Measurements from ENCODE around the gene TTC12. TPM values are rescaled to one million over a fixed set of nuclear protein-coding genes. Genes with fewer than 3 reads are reported as not detected.

Gene TTC12
- total RNA-seq, 1 experiment from 2014 or later: 19.4 TPM

- ChIA-PET POLR2A (no interaction called here), CTCF (interaction anchor here (0.8 kb wide), 1 partner anchor 690 kb away, joined by 3 read pairs; no protein-coding TSS in a partner anchor)
- H3K4me3 ChIP-seq (ENCODE audit: low read depth, low read length): no peak overlapping the region
- Mint-ChIP-seq H3K4me1 (ENCODE audit: low read depth, unreplicated experiment) (no peaks in the 10 kb centered on the region), H3K9me3 (ENCODE audit: unreplicated experiment) (no peaks in the 10 kb centered on the region), H3K27me3 (ENCODE audit: insufficient read depth, unreplicated experiment) (peaks cover 6% of the 10 kb centered on the region), H3K36me3 (ENCODE audit: insufficient read depth, unreplicated experiment) (no peaks in the 10 kb centered on the region), H3K27ac (ENCODE audit: unreplicated experiment) (no peak overlapping the region), H3K4me3 (ENCODE audit: unreplicated experiment) (no peak overlapping the region)
- no peaks in the 10 kb centered on the region for H3K27me3 ChIP-seq (replicated peaks; ENCODE audit: control insufficient read depth, insufficient read depth, low read length)
- no peak for DNase-seq
- H3K9me3 ChIP-seq: no peaks in the 10 kb centered on the region
- no peaks in the 10 kb centered on the region for H3K4me1 ChIP-seq
- no peak for TF ChIP-seq CTCF (IDR thresholded peaks at IDR 0.05; ENCODE audit: insufficient read depth in 1 of 2, low read depth in 1 of 2, low read length in 1 of 2, severe bottlenecking in 1 of 2, unreplicated experiment in 1 of 2)
- BruUV-seq (replicated peaks): no TSS peak
- intact Hi-C loops (cut with micrococcal nuclease; ENCODE audit: unreplicated experiment): no loop called here
- no peaks in the 10 kb centered on the region for H3K36me3 ChIP-seq (ENCODE audit: control insufficient read depth, insufficient read depth, low read length)
Observed at GRCh38 chr11:113278481-113278880, 35.9 kb upstream of the TTC12 start.

GRCh38 chr11:113278925-113279324 lies 35.5 kb upstream of the TTC12 start:
- Histone ChIP-seq H3K4me1 (no peaks in the 10 kb centered on the region), H3K4me3 (ENCODE audit: low read depth, low read length) (no peak overlapping the region), H3K36me3 (ENCODE audit: control insufficient read depth, insufficient read depth, low read length) (no peaks in the 10 kb centered on the region), H3K9me3 (no peaks in the 10 kb centered on the region), H3K27me3 (replicated peaks; ENCODE audit: control insufficient read depth, insufficient read depth, low read length) (no peaks in the 10 kb centered on the region)
- H3K4me3 Mint-ChIP-seq (ENCODE audit: unreplicated experiment): no peak overlapping the region
- ChIA-PET CTCF (interaction anchor here (0.8 kb wide), 1 partner anchor 691 kb away, joined by 3 read pairs; no protein-coding TSS in a partner anchor), POLR2A (no interaction called here)
- DNase-seq: no peak
- H3K4me1 Mint-ChIP-seq (ENCODE audit: low read depth, unreplicated experiment): no peaks in the 10 kb centered on the region
- H3K27me3 Mint-ChIP-seq (ENCODE audit: insufficient read depth, unreplicated experiment): peaks cover 6% of the 10 kb centered on the region
- H3K36me3 Mint-ChIP-seq (ENCODE audit: insufficient read depth, unreplicated experiment): no peaks in the 10 kb centered on the region
- intact Hi-C loops (cut with micrococcal nuclease; ENCODE audit: unreplicated experiment): no loop called here
- H3K27ac Mint-ChIP-seq (ENCODE audit: unreplicated experiment): no peak overlapping the region
- no peaks in the 10 kb centered on the region for H3K9me3 Mint-ChIP-seq (ENCODE audit: unreplicated experiment)
- BruUV-seq (replicated peaks): no TSS peak
- no peak for TF ChIP-seq CTCF (IDR thresholded peaks at IDR 0.05; ENCODE audit: insufficient read depth in 1 of 2, low read depth in 1 of 2, low read length in 1 of 2, severe bottlenecking in 1 of 2, unreplicated experiment in 1 of 2)

- no peaks in the 10 kb centered on the region for H3K4me1 ChIP-seq
Observed at GRCh38 chr11:113279591-113279990, 34.8 kb upstream of the TTC12 start.

More at GRCh38 chr11:113279591-113279990, 34.8 kb upstream of the TTC12 start:
- Mint-ChIP-seq H3K4me3 (ENCODE audit: unreplicated experiment) (no peak overlapping the region), H3K27me3 (ENCODE audit: insufficient read depth, unreplicated experiment) (peaks cover 6% of the 10 kb centered on the region), H3K36me3 (ENCODE audit: insufficient read depth, unreplicated experiment) (no peaks in the 10 kb centered on the region), H3K4me1 (ENCODE audit: low read depth, unreplicated experiment) (no peaks in the 10 kb centered on the region), H3K27ac (ENCODE audit: unreplicated experiment) (no peak overlapping the region), H3K9me3 (ENCODE audit: unreplicated experiment) (no peaks in the 10 kb centered on the region)
- Histone ChIP-seq H3K4me3 (ENCODE audit: low read depth, low read length) (no peak overlapping the region), H3K36me3 (ENCODE audit: control insufficient read depth, insufficient read depth, low read length) (no peaks in the 10 kb centered on the region), H3K9me3 (no peaks in the 10 kb centered on the region), H3K27me3 (replicated peaks; ENCODE audit: control insufficient read depth, insufficient read depth, low read length) (no peaks in the 10 kb centered on the region)
- no peak for TF ChIP-seq CTCF (IDR thresholded peaks at IDR 0.05; ENCODE audit: insufficient read depth in 1 of 2, low read depth in 1 of 2, low read length in 1 of 2, severe bottlenecking in 1 of 2, unreplicated experiment in 1 of 2)
- no peak for DNase-seq
- ChIA-PET CTCF (no interaction called here), POLR2A (no interaction called here)
- no TSS peak for BruUV-seq (replicated peaks)
- intact Hi-C loops (cut with micrococcal nuclease; ENCODE audit: unreplicated experiment): no loop called here
